HG02798 (cell line): ENCODE measurements around the gene JUP.

Experiments used
- ATAC-seq: cut with Tn5 transposase; IDR thresholded peaks from one replicate; pipeline ENCODE4 v1.9.1; 2021; ENCODE audit warnings: mild to moderate bottlenecking; ENCODE audit not compliant: unreplicated experiment, poor library complexity

JUP gene

GRCh38 chr17:41730479-41730878 is 56.0 kb downstream of the JUP start:
- no peak for ATAC-seq

- ATAC-seq = no peak
Measured at GRCh38 chr17:41728056-41728455, 58.5 kb downstream of the JUP start.

GRCh38 chr17:41725134-41725533 is 61.4 kb downstream of the JUP start:
- ATAC-seq = no peak

GRCh38 chr17:41724476-41725050 is 61.9 kb downstream of the JUP start:
- no peak for ATAC-seq

GRCh38 chr17:41723801-41724475 is 62.6 kb downstream of the JUP start:
- ATAC-seq = no peak

- no peak for ATAC-seq
Measured at GRCh38 chr17:41722231-41722630, 64.3 kb downstream of the JUP start.

- no peak for ATAC-seq
Measured at GRCh38 chr17:41718287-41718645, 68.2 kb downstream of the JUP start.

- no peak for ATAC-seq
Measured at GRCh38 chr17:41717408-41718286, 68.9 kb downstream of the JUP start.

GRCh38 chr17:41711669-41712400 is 74.7 kb downstream of the JUP start, which contains the start of gene GAST:
Gene GAST, plus strand, starts transcription at chr17:41712331. Its CDS starts 3,106 bp downstream, at chr17:41715437.
- no peak for ATAC-seq

GRCh38 chr17:41710472-41711090 is 75.9 kb downstream of the JUP start:
- no peak for ATAC-seq

GRCh38 chr17:41707803-41708669 is 78.5 kb downstream of the JUP start:
- no peak for ATAC-seq

GRCh38 chr17:41705271-41705991 is 81.1 kb downstream of the JUP start:
- no peak for ATAC-seq
